Measurements from ENCODE around the gene KHDC1L.

The KHDC1L gene

GRCh38 chr6:73252703-73253102, 27.4 kb upstream of the KHDC1L start:
- H4K20me1 ChIP-seq (ENCODE audit: low read depth, low read length) = no peaks in the 10 kb centered on the region
- no peaks in the 10 kb centered on the region for H3K9me3 ChIP-seq (ENCODE audit: insufficient read depth, low read length)
- no peak overlapping the region for H3K9ac ChIP-seq (ENCODE audit: low read length)
- no peak overlapping the region for H3K27ac ChIP-seq (ENCODE audit: low read depth, low read length)
- H3K79me2 ChIP-seq (ENCODE audit: insufficient read depth, low read length) = no peaks in the 10 kb centered on the region
- no peaks in the 10 kb centered on the region for H3K9me2 ChIP-seq (replicated peaks; ENCODE audit: insufficient read depth, low read length)
- H3K4me2 ChIP-seq (ENCODE audit: low read depth, low read length, poor library complexity, severe bottlenecking) = no peak overlapping the region
- no peaks in the 10 kb centered on the region for H3K36me3 ChIP-seq (ENCODE audit: low read length)
- no peaks in the 10 kb centered on the region for H3F3A ChIP-seq (ENCODE audit: insufficient read depth)
- TF ChIP-seq EZH2phosphoT487 (conservative IDR thresholded peaks at IDR 0.05; ENCODE audit: low read length) = no peak
- H3K4me3 ChIP-seq (ENCODE audit: insufficient read depth, low read length, poor library complexity, severe bottlenecking) = no peak overlapping the region
- H3K27me3 ChIP-seq (ENCODE audit: low read length) = no peaks in the 10 kb centered on the region
- H2AFZ ChIP-seq (ENCODE audit: low read depth, low read length, severe bottlenecking) = no peak overlapping the region

- no peak overlapping the region for H2AFZ ChIP-seq (ENCODE audit: low read depth, low read length, severe bottlenecking)
Observed at GRCh38 chr6:73250016-73250415, 24.7 kb upstream of the KHDC1L start.

GRCh38 chr6:73248192-73248903, 23.1 kb upstream of the KHDC1L start:
- Histone ChIP-seq H3K4me2 (ENCODE audit: low read depth, low read length, poor library complexity, severe bottlenecking) (no peak overlapping the region), H3K27me3 (ENCODE audit: low read length) (no peaks in the 10 kb centered on the region), H3K9ac (ENCODE audit: low read length) (no peak overlapping the region), H4K20me1 (ENCODE audit: low read depth, low read length) (no peaks in the 10 kb centered on the region), H3K9me3 (ENCODE audit: insufficient read depth, low read length) (no peaks in the 10 kb centered on the region), H3K27ac (ENCODE audit: low read depth, low read length) (no peak overlapping the region), H3K4me3 (ENCODE audit: insufficient read depth, low read length, poor library complexity, severe bottlenecking) (no peak overlapping the region), H3F3A (ENCODE audit: insufficient read depth) (no peaks in the 10 kb centered on the region), H2AFZ (ENCODE audit: low read depth, low read length, severe bottlenecking) (no peak overlapping the region), H3K36me3 (ENCODE audit: low read length) (no peaks in the 10 kb centered on the region), H3K79me2 (ENCODE audit: insufficient read depth, low read length) (no peaks in the 10 kb centered on the region), H3K9me2 (replicated peaks; ENCODE audit: insufficient read depth, low read length) (no peaks in the 10 kb centered on the region)
- TF ChIP-seq, protein P1, sequence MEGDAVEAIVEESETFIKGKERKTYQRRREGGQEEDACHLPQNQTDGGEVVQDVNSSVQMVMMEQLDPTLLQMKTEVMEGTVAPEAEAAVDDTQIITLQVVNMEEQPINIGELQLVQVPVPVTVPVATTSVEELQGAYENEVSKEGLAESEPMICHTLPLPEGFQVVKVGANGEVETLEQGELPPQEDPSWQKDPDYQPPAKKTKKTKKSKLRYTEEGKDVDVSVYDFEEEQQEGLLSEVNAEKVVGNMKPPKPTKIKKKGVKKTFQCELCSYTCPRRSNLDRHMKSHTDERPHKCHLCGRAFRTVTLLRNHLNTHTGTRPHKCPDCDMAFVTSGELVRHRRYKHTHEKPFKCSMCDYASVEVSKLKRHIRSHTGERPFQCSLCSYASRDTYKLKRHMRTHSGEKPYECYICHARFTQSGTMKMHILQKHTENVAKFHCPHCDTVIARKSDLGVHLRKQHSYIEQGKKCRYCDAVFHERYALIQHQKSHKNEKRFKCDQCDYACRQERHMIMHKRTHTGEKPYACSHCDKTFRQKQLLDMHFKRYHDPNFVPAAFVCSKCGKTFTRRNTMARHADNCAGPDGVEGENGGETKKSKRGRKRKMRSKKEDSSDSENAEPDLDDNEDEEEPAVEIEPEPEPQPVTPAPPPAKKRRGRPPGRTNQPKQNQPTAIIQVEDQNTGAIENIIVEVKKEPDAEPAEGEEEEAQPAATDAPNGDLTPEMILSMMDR (IDR thresholded peaks at IDR 0.05; ENCODE audit: insufficient read depth, low read length, poor library complexity, severe bottlenecking) = no peak
- no peak for TF ChIP-seq EZH2phosphoT487 (conservative IDR thresholded peaks at IDR 0.05; ENCODE audit: low read length)

More at GRCh38 chr6:73250016-73250415, 24.7 kb upstream of the KHDC1L start:
- Histone ChIP-seq H3K9me3 (ENCODE audit: insufficient read depth, low read length) (no peaks in the 10 kb centered on the region), H3K9me2 (replicated peaks; ENCODE audit: insufficient read depth, low read length) (no peaks in the 10 kb centered on the region), H4K20me1 (ENCODE audit: low read depth, low read length) (no peaks in the 10 kb centered on the region), H3K4me2 (ENCODE audit: low read depth, low read length, poor library complexity, severe bottlenecking) (no peak overlapping the region), H3K27me3 (ENCODE audit: low read length) (no peaks in the 10 kb centered on the region), H3K27ac (ENCODE audit: low read depth, low read length) (no peak overlapping the region), H3K79me2 (ENCODE audit: insufficient read depth, low read length) (no peaks in the 10 kb centered on the region), H3K36me3 (ENCODE audit: low read length) (no peaks in the 10 kb centered on the region), H3K9ac (ENCODE audit: low read length) (no peak overlapping the region), H3F3A (ENCODE audit: insufficient read depth) (no peaks in the 10 kb centered on the region), H3K4me3 (ENCODE audit: insufficient read depth, low read length, poor library complexity, severe bottlenecking) (no peak overlapping the region)
- TF ChIP-seq, protein P1 (IDR thresholded peaks at IDR 0.05; ENCODE audit: insufficient read depth, low read length, poor library complexity, severe bottlenecking) = no peak
- no peak for TF ChIP-seq EZH2phosphoT487 (conservative IDR thresholded peaks at IDR 0.05; ENCODE audit: low read length)

DNA sequence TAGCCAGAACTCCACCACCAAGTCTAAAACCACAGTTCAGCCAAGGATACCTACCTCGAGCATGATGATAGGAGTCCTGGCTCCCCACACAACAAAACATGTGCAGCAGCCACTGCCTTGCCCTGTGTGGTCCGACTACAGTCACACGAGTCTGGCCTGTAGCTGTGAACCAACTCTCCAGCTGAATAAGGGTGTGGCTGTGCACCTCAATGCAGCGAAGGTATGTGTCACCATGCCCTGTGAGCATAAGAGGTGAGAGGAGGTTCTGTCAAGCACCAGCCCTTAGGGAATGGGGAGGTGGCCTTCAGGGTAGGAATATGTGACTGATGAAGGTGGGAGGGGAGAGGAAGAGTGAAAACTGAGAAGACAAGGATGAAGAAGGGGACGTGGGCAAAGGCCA, 16.7 kb upstream of the KHDC1L start:
- Histone ChIP-seq H3K27ac (ENCODE audit: low read depth, low read length) (no peak overlapping the region), H3K9ac (ENCODE audit: low read length) (no peak overlapping the region), H3K36me3 (ENCODE audit: low read length) (no peaks in the 10 kb centered on the region), H3K4me3 (ENCODE audit: insufficient read depth, low read length, poor library complexity, severe bottlenecking) (no peak overlapping the region), H2AFZ (ENCODE audit: low read depth, low read length, severe bottlenecking) (no peak overlapping the region), H3K9me2 (replicated peaks; ENCODE audit: insufficient read depth, low read length) (no peaks in the 10 kb centered on the region), H3F3A (ENCODE audit: insufficient read depth) (no peaks in the 10 kb centered on the region), H4K20me1 (ENCODE audit: low read depth, low read length) (no peaks in the 10 kb centered on the region), H3K9me3 (ENCODE audit: insufficient read depth, low read length) (no peaks in the 10 kb centered on the region), H3K27me3 (ENCODE audit: low read length) (no peaks in the 10 kb centered on the region), H3K4me2 (ENCODE audit: low read depth, low read length, poor library complexity, severe bottlenecking) (no peak overlapping the region), H3K79me2 (ENCODE audit: insufficient read depth, low read length) (no peaks in the 10 kb centered on the region)
- no peak for TF ChIP-seq EZH2phosphoT487 (conservative IDR thresholded peaks at IDR 0.05; ENCODE audit: low read length)
- TF ChIP-seq, protein P1 (IDR thresholded peaks at IDR 0.05; ENCODE audit: insufficient read depth, low read length, poor library complexity, severe bottlenecking) = no peak

Measured in SU-DHL-6 (cell line).